Esophagus squamous epithelium (tissue), 4 donors: Measurements from ENCODE around the gene KCNK6.

Source experiments
- CTCF ChIP-seq, 6 experiments: fragments of 450-650 bp in 4 of 6; fragments of 200-600 bp in 2 of 6; sonication (generic) in 2 of 6; IDR thresholded peaks; one replicate each; pipeline ENCODE4 v1.5.1; 2016 to 2019; ENCODE audit warnings: antibody characterized with exemption in 6 of 6, mild to moderate bottlenecking in 4 of 6, moderate library complexity in 4 of 6
- POLR2A ChIP-seq, 4 donors: fragments of 450-650 bp; IDR thresholded peaks; one replicate each; pipeline ENCODE4 v1.6.1; 2017; ENCODE audit warnings: antibody characterized with exemption in 4 of 4, mild to moderate bottlenecking in 4 of 4, moderate library complexity in 3 of 4

- TF ChIP-seq CTCF (IDR thresholded peaks at IDR 0.05) (no peak), POLR2A (IDR thresholded peaks at IDR 0.05) (no peak)
Observed at GRCh38 chr19:38310279-38310670, 9.4 kb upstream of the KCNK6 start.
